ENCODE measurements around the gene ANTXR1.

ANTXR1 gene

GRCh38 chr2:69175790-69176715, 163.1 kb downstream of the ANTXR1 start:
- DNase-seq (ENCODE audit: low read depth), result no peak
- no peak for TF ChIP-seq CTCF (conservative IDR thresholded peaks at IDR 0.05; ENCODE audit: control insufficient read depth, insufficient read depth, low read depth, low read length)
- H3K4me3 ChIP-seq (ENCODE audit: control insufficient read depth, low read depth, low read length), result no peak overlapping the region

GRCh38 chr2:69177063-69177771, 164.2 kb downstream of the ANTXR1 start:
- DNase-seq (ENCODE audit: low read depth), result peak; percentile 88
- no peak overlapping the region for H3K4me3 ChIP-seq (ENCODE audit: control insufficient read depth, low read depth, low read length)
- no peak for TF ChIP-seq CTCF (conservative IDR thresholded peaks at IDR 0.05; ENCODE audit: control insufficient read depth, insufficient read depth, low read depth, low read length)

GRCh38 chr2:69177785-69178636, 165.0 kb downstream of the ANTXR1 start:
- peak; percentile 88 for DNase-seq (ENCODE audit: low read depth)
- TF ChIP-seq CTCF (conservative IDR thresholded peaks at IDR 0.05; ENCODE audit: control insufficient read depth, insufficient read depth, low read depth, low read length), result no peak
- H3K4me3 ChIP-seq (ENCODE audit: control insufficient read depth, low read depth, low read length), result no peak overlapping the region

GRCh38 chr2:69178756-69179155, 165.8 kb downstream of the ANTXR1 start:
- no peak for TF ChIP-seq CTCF (conservative IDR thresholded peaks at IDR 0.05; ENCODE audit: control insufficient read depth, insufficient read depth, low read depth, low read length)
- no peak for DNase-seq (ENCODE audit: low read depth)
- H3K4me3 ChIP-seq (ENCODE audit: control insufficient read depth, low read depth, low read length), result no peak overlapping the region

- H3K4me3 ChIP-seq (ENCODE audit: control insufficient read depth, low read depth, low read length), result no peak overlapping the region
- TF ChIP-seq CTCF (conservative IDR thresholded peaks at IDR 0.05; ENCODE audit: control insufficient read depth, insufficient read depth, low read depth, low read length), result no peak
These were observed 167.2 kb downstream of the ANTXR1 start for GRCh38 chr2:69180227-69180626.

GRCh38 chr2:69180974-69181373, 168.0 kb downstream of the ANTXR1 start:
- TF ChIP-seq CTCF (conservative IDR thresholded peaks at IDR 0.05; ENCODE audit: control insufficient read depth, insufficient read depth, low read depth, low read length), result no peak
- H3K4me3 ChIP-seq (ENCODE audit: control insufficient read depth, low read depth, low read length), result no peak overlapping the region
- DNase-seq (ENCODE audit: low read depth), result no peak

More at GRCh38 chr2:69180227-69180626, 167.2 kb downstream of the ANTXR1 start:
- DNase-seq (ENCODE audit: low read depth), result no peak

All from fibroblast of mammary gland (primary cell).